GM12878 (cell line): ENCODE measurements around the gene DDX46.

ENCODE experiments used
- CBX3 ChIP-seq: fragments of 200-600 bp; sonication (generic); IDR thresholded peaks from 2 replicates; pipeline ENCODE4 v1.6.1; 2016; ENCODE audit warnings: low read depth, borderline replicate concordance
- ESRRA ChIP-seq: IDR thresholded peaks from 2 replicates; pipeline ENCODE4 v1.6.1; 2012; ENCODE audit warnings: mild to moderate bottlenecking, low read length, improper control_type of control experiment
- EZH2 ChIP-seq: IDR thresholded peaks from 2 replicates; pipeline ENCODE4 v1.6.1; 2012; ENCODE audit warnings: low read depth, mild to moderate bottlenecking, control low read depth, inconsistent platforms, low read length, borderline replicate concordance; ENCODE audit not compliant: control insufficient read depth
- FOXK2 ChIP-seq: fragments of 450-650 bp; IDR thresholded peaks from 2 replicates; pipeline ENCODE4 v1.6.1; 2017; ENCODE audit warnings: mild to moderate bottlenecking, moderate library complexity
- MYC ChIP-seq: IDR thresholded peaks from 2 replicates; pipeline ENCODE4 v1.6.1; 2011; ENCODE audit warnings: mild to moderate bottlenecking, low read length, moderate library complexity, inconsistent platforms; ENCODE audit not compliant: insufficient read depth, insufficient replicate concordance, insufficient read length, severe bottlenecking
- NR2C2 ChIP-seq: IDR thresholded peaks from 2 replicates; pipeline ENCODE4 v1.6.1; 2011; ENCODE audit warnings: borderline replicate concordance, low read depth; ENCODE audit not compliant: control insufficient read depth, insufficient read length
- PAX8 ChIP-seq: fragments of 450-650 bp; IDR thresholded peaks from 2 replicates; pipeline ENCODE4 v1.6.1; 2017; ENCODE audit warnings: mild to moderate bottlenecking, moderate library complexity
- POLR2A ChIP-seq: IDR thresholded peaks from 2 replicates; pipeline ENCODE4 v1.6.1; 2011; ENCODE audit warnings: low read depth, mild to moderate bottlenecking, low read length
- POLR2AphosphoS2 ChIP-seq: IDR thresholded peaks from 2 replicates; pipeline ENCODE4 v1.6.1; 2011; ENCODE audit warnings: low read depth, mild to moderate bottlenecking, low read length, improper control_type of control experiment, moderate library complexity
- POLR2AphosphoS5 ChIP-seq: IDR thresholded peaks from 2 replicates; pipeline ENCODE4 v1.6.1; 2011; ENCODE audit warnings: mild to moderate bottlenecking, low read length, inconsistent platforms
- RFX5 ChIP-seq: IDR thresholded peaks from 2 replicates; pipeline ENCODE4 v1.6.1; 2011; ENCODE audit warnings: low read depth, low read length, improper control_type of control experiment
- SIX5 ChIP-seq: IDR thresholded peaks from 2 replicates; pipeline ENCODE4 v1.6.1; 2011; ENCODE audit warnings: mild to moderate bottlenecking, low read depth, low read length, moderate library complexity; ENCODE audit not compliant: severe bottlenecking
- SP1 ChIP-seq: IDR thresholded peaks from one replicate; pipeline ENCODE4 v1.6.1; 2011; ENCODE audit warnings: low read depth, low read length
- TF ChIP-seq, protein P1 (sequence below), 3 experiments: IDR thresholded peaks in 2 of 3; conservative IDR thresholded peaks in 1 of 3; 2 replicates each; pipeline ENCODE4 v1.5.1; 2011; ENCODE audit warnings: low read depth in 3 of 3, low read length in 3 of 3, mild to moderate bottlenecking in 3 of 3, control low read depth in 2 of 3, moderate library complexity in 2 of 3, inconsistent platforms in 1 of 3, mixed read lengths in 1 of 3; ENCODE audit not compliant: control insufficient read depth in 2 of 3, insufficient read depth in 1 of 3; ENCODE audit errors: extremely low read depth in 1 of 3

DNA sequence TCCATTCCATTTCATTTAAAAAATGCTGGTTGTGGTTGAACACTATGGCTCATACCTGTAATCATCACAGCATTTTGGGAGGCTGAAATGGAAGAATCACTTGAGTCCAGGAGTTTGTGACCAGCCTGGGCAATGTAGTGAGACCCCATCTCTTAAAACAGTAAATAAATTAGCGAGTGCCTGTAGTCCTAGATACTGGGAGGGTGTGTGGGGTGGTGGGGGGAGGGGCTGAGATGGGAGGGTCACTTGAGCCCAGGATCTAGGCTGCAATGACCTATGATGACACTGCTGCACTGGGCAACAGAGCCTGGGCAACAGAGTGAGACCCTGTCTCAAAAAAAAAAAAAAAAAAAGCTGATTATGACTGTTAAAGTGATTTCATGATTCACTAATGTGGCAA, 29.1 kb downstream of the DDX46 start:
- TF ChIP-seq ESRRA = no peak
- no peak for TF ChIP-seq POLR2AphosphoS2
- no peak for TF ChIP-seq POLR2AphosphoS5
- no peak for TF ChIP-seq POLR2A
- no peak for TF ChIP-seq SP1
- TF ChIP-seq, protein P1, sequence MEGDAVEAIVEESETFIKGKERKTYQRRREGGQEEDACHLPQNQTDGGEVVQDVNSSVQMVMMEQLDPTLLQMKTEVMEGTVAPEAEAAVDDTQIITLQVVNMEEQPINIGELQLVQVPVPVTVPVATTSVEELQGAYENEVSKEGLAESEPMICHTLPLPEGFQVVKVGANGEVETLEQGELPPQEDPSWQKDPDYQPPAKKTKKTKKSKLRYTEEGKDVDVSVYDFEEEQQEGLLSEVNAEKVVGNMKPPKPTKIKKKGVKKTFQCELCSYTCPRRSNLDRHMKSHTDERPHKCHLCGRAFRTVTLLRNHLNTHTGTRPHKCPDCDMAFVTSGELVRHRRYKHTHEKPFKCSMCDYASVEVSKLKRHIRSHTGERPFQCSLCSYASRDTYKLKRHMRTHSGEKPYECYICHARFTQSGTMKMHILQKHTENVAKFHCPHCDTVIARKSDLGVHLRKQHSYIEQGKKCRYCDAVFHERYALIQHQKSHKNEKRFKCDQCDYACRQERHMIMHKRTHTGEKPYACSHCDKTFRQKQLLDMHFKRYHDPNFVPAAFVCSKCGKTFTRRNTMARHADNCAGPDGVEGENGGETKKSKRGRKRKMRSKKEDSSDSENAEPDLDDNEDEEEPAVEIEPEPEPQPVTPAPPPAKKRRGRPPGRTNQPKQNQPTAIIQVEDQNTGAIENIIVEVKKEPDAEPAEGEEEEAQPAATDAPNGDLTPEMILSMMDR (IDR thresholded peaks at IDR 0.05 in 2 of 3, conservative IDR thresholded peaks at IDR 0.05 in 1 of 3; ENCODE audit: control insufficient read depth in 2 of 3, extremely low read depth in 1 of 3, insufficient read depth in 1 of 3, low read depth in 3 of 3, low read length in 3 of 3) = no peak
- TF ChIP-seq RFX5 = no peak
- no peak for TF ChIP-seq MYC
- TF ChIP-seq NR2C2 = no peak
- TF ChIP-seq SIX5 = no peak
- TF ChIP-seq EZH2 = no peak
- no peak for TF ChIP-seq FOXK2
- TF ChIP-seq PAX8 = no peak
- TF ChIP-seq CBX3 = no peak
